ENCODE results near the gene PIEZO2. TPM values are rescaled to one million over a fixed set of nuclear protein-coding genes. Genes with fewer than 3 reads are reported as not detected.
A peak's percentile ranks its signal among the peaks of the same experiment; 100 is the strongest.

Gene PIEZO2
- total and polyA plus RNA-seq, 4 donors: 2.6 to 233 (median 18.8) TPM

GRCh38 chr18:11150271-11150615, 874 bp upstream of the PIEZO2 start:
- 78 to 81% methylated on average over 5 of the region's 5 CpGs for WGBS, 2 donors

DNA sequence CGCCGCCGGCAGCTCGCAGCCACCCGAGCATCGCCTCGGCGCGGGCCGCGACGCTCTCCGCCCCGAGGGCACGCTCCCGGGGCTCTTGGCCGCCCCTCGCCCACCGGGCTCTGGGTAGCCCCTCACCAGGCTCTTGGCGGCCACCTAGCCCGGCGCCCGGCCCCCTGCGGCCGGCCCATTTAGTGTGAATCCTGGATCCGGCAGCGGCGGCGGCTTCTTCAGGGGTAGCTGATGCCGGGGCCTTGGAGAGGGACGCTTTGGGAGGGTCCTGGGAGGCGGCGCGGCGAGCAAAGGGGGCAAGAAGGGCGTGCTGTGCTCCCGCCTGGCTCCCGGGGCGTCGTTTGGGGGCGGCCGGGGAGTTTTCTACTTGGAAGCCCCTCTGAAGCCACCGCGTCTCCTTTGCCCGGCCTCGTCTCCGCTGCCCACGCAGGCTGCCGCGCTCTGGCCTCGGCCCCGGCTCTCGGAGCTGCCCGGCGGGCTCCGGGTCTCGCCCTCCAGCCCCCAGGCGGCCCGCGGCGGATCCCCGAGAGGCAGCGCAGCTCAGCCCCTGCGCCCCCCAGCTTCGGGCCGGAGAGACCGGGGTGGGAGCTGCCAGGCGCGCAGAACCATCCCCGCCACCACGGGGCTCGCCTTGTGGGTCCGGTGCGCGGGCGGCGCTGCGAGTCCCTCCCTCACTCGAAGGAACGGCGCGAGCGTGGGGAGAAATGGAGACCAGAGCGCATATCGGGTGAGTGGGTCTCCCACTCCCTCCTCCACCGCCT, 509 bp downstream of the PIEZO2 start:
- Histone ChIP-seq H3K27me3 (ENCODE audit: control insufficient read depth in 3 of 3, insufficient read depth in 3 of 3, low read length in 2 of 3) (peaks cover 2 to 20% (median 11%) of the 10 kb centered on the region in 3 donors), H3K9ac (ENCODE audit: insufficient read depth in 1 of 2, low read length in 2 of 2) (peak overlapping the region in 1 of 2 donors; percentile 48), H3K4me1 (ENCODE audit: control insufficient read depth in 5 of 5, insufficient read depth in 5 of 5, low read length in 5 of 5) (peaks cover 0 to 39% (median 12%) of the 10 kb centered on the region in 5 donors), H3K27ac (ENCODE audit: low read depth in 1 of 2, low read length in 1 of 2) (peak overlapping the region in 1 of 2 donors; percentile 50), H3K9me3 (ENCODE audit: control insufficient read depth in 4 of 4, insufficient read depth in 3 of 4, low read length in 3 of 4) (peaks cover 0 to 2% (median 0%) of the 10 kb centered on the region in 4 donors), H3K36me3 (ENCODE audit: control insufficient read depth in 4 of 4, insufficient read depth in 4 of 4, low read length in 4 of 4) (peaks cover 0 to 24% (median 3%) of the 10 kb centered on the region in 4 donors), H3K4me3 (peak overlapping the region; percentile 48)
- peak in 1 of 3 donors; percentile 50 for DNase-seq
- ATAC-seq (ENCODE audit: insufficient read depth, low FRiP score): peak; percentile 12
- 1 to 3% methylated on average over 60 to 86 of the region's 86 CpGs for whole genome bisulfite sequencing, 2 donors
- no peak for TF ChIP-seq CTCF (IDR thresholded peaks at IDR 0.05; ENCODE audit: control extremely low read depth, extremely low read depth)

More at GRCh38 chr18:11150271-11150615, 874 bp upstream of the PIEZO2 start:
- ATAC-seq (ENCODE audit: insufficient read depth, low FRiP score) (no peak), DNase-seq (no peak)
- H3K4me3 ChIP-seq: no peak overlapping the region
- peaks cover 0 to 2% (median 0%) of the 10 kb centered on the region in 4 donors for H3K9me3 ChIP-seq (ENCODE audit: control insufficient read depth in 4 of 4, insufficient read depth in 3 of 4, low read length in 3 of 4)
- H3K4me1 ChIP-seq (ENCODE audit: control insufficient read depth in 5 of 5, insufficient read depth in 5 of 5, low read length in 5 of 5): peaks cover 0 to 36% (median 12%) of the 10 kb centered on the region in 5 donors
- no peak overlapping the region for H3K9ac ChIP-seq (ENCODE audit: insufficient read depth in 1 of 2, low read length in 2 of 2)
- H3K27ac ChIP-seq (ENCODE audit: low read depth in 1 of 2, low read length in 1 of 2): no peak overlapping the region
- peaks cover 0 to 24% (median 1%) of the 10 kb centered on the region in 4 donors for H3K36me3 ChIP-seq (ENCODE audit: control insufficient read depth in 4 of 4, insufficient read depth in 4 of 4, low read length in 4 of 4)
- peaks cover 2 to 20% (median 11%) of the 10 kb centered on the region in 3 donors for H3K27me3 ChIP-seq (ENCODE audit: control insufficient read depth in 3 of 3, insufficient read depth in 3 of 3, low read length in 2 of 3)
- no peak for TF ChIP-seq CTCF (IDR thresholded peaks at IDR 0.05; ENCODE audit: control extremely low read depth, extremely low read depth)

GRCh38 chr18:11147962-11148679, 1.2 kb downstream of the PIEZO2 start:
- H3K27ac ChIP-seq (ENCODE audit: low read depth in 1 of 2, low read length in 1 of 2): peak overlapping the region in 1 of 2 donors; percentile 50

More at GRCh38 chr18:11147962-11148679, 1.2 kb downstream of the PIEZO2 start:
- Histone ChIP-seq H3K4me1 (ENCODE audit: control insufficient read depth in 5 of 5, insufficient read depth in 5 of 5, low read length in 5 of 5) (peaks cover 0 to 39% (median 8%) of the 10 kb centered on the region in 5 donors), H3K27me3 (ENCODE audit: control insufficient read depth in 3 of 3, insufficient read depth in 3 of 3, low read length in 2 of 3) (peaks cover 2 to 20% (median 11%) of the 10 kb centered on the region in 3 donors), H3K36me3 (ENCODE audit: control insufficient read depth in 4 of 4, insufficient read depth in 4 of 4, low read length in 4 of 4) (peaks cover 0 to 24% (median 3%) of the 10 kb centered on the region in 4 donors), H3K4me3 (peak overlapping the region; percentile 48), H3K9ac (ENCODE audit: insufficient read depth in 1 of 2, low read length in 2 of 2) (peak overlapping the region; percentile 39 to 78), H3K9me3 (ENCODE audit: control insufficient read depth in 4 of 4, insufficient read depth in 3 of 4, low read length in 3 of 4) (peaks cover 0 to 2% (median 0%) of the 10 kb centered on the region in 4 donors)
- WGBS, 2 donors: 6 to 9% methylated on average over 38 to 39 of the region's 39 CpGs
- ATAC-seq (ENCODE audit: insufficient read depth, low FRiP score) (no peak), DNase-seq (peak; percentile 44 to 58 (median 55))
- TF ChIP-seq CTCF (IDR thresholded peaks at IDR 0.05; ENCODE audit: control extremely low read depth, extremely low read depth): no peak
